ENCODE results near the gene C2CD4D. TPM values are rescaled to one million over a fixed set of nuclear protein-coding genes. Genes with fewer than 3 reads are reported as not detected.

C2CD4D gene
- total RNA-seq, 1 experiment from 2014 or later: 0.79 TPM

DNA sequence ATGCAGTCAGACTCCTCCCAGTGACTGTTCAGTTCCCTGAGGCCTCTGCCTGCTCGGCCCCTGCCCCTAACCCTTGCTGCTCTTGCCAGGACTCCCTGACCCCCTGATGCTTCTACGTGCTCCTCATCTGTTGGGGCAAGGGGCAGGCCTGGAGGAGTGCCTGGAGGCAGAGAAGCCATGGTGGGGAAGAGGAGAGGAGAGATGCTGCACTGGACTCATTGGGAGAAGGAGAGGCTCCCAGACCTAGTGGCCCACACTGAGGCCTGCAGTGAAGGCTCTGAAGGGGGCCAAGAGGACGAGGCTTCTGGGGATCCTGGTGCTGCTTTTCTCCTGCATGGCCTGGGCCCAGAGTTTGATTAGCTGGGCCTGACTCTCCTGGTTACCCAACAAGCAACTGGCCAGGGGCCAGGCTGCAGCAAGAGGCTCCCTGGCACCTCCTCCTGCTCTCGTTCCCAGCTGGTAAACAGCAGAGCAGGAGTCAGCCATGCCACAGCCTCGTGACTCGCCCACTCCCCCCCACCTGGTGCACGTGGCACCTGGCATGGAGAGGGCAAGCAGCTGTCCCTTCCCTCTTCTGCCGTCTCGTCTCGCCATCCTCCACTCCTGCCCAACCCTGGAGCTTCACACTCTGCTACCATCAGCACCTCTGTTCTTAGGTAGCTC lies 7.2 kb downstream of the C2CD4D start:
- Histone ChIP-seq H3K9ac (ENCODE audit: extremely low read depth, insufficient read length, low read length) (no peak overlapping the region), H3K56ac (ENCODE audit: insufficient read length, low read depth, low read length) (no peak overlapping the region), H3T11ph (ENCODE audit: low read length) (no peak overlapping the region), H4K20me1 (ENCODE audit: control insufficient read depth, insufficient read depth, insufficient read length) (no peaks in the 10 kb centered on the region), H2AK5ac (ENCODE audit: insufficient read length, low read length) (no peak overlapping the region), H3K9me3 (ENCODE audit: control insufficient read depth, low read depth, low read length) (no peaks in the 10 kb centered on the region), H2BK12ac (ENCODE audit: insufficient read length, low read depth, low read length) (no peak overlapping the region), H3K18ac (ENCODE audit: insufficient read length, low read depth, low read length) (no peak overlapping the region), H3K23ac (ENCODE audit: insufficient read length, low read depth, low read length) (no peak overlapping the region), H3K4me1 (ENCODE audit: insufficient read depth, low read length) (peaks cover 14% of the 10 kb centered on the region; the same call in 1 of the 2 replicates), H2AFZ (ENCODE audit: low read length) (no peak overlapping the region), H2BK5ac (ENCODE audit: insufficient read length, low read length) (no peak overlapping the region), H3K23me2 (ENCODE audit: insufficient read length, low read depth, low read length, poor library complexity, severe bottlenecking) (peaks cover under 1% of the 10 kb centered on the region), H3K4ac (ENCODE audit: low read depth, low read length) (no peak overlapping the region), H3K79me1 (ENCODE audit: insufficient read depth, low read depth, low read length, poor library complexity, severe bottlenecking) (no peaks in the 10 kb centered on the region), H2BK20ac (ENCODE audit: low read depth, low read length, poor library complexity, severe bottlenecking) (no peak overlapping the region), H2BK120ac (ENCODE audit: low read depth, low read length, poor library complexity, severe bottlenecking) (no peak overlapping the region), H4K8ac (replicated peaks; ENCODE audit: insufficient read length, low read depth, low read length) (no peak overlapping the region), H2BK15ac (ENCODE audit: low read depth, low read length) (no peak overlapping the region), H3K79me2 (ENCODE audit: insufficient read depth, low read length) (no peaks in the 10 kb centered on the region), H4K5ac (ENCODE audit: insufficient read length, low read depth, low read length) (no peak overlapping the region), H3K14ac (ENCODE audit: insufficient read depth, low read length) (no peak overlapping the region), H4K91ac (ENCODE audit: insufficient read length, low read depth, low read length) (no peak overlapping the region), H3K27me3 (ENCODE audit: insufficient read depth, low read length) (peaks cover 4% of the 10 kb centered on the region; the same call in 1 of the 2 replicates), H3K4me2 (ENCODE audit: insufficient read depth, insufficient read length, low read length) (no peak overlapping the region), H3K27ac (ENCODE audit: insufficient read length, low read depth, low read length) (no peak overlapping the region)
- peaks cover 16% of the 10 kb centered on the region for H3K27me3 Mint-ChIP-seq (ENCODE audit: low read depth)
- no peak for DNase-seq
- H3K36me3 Mint-ChIP-seq (ENCODE audit: insufficient read depth in 1 of 3, low read depth in 3 of 3): no peaks in the 10 kb centered on the region
- no CpG with 5 or more reads among the region's 10 CpGs for WGBS (ENCODE audit: extremely low coverage, insufficient read length, low lambda C conversion rate)
- peak overlapping the region in 2 of 3 experiments; percentile 7 to 40; a peak in 2 of 7 replicates for H3K27ac Mint-ChIP-seq
- H3K4me3 Mint-ChIP-seq: no peak overlapping the region
- no peaks in the 10 kb centered on the region for H3K9me3 Mint-ChIP-seq
- peaks cover 37 to 49% of the 10 kb centered on the region in 2 experiments for H3K4me1 Mint-ChIP-seq
- TF ChIP-seq, protein P1, sequence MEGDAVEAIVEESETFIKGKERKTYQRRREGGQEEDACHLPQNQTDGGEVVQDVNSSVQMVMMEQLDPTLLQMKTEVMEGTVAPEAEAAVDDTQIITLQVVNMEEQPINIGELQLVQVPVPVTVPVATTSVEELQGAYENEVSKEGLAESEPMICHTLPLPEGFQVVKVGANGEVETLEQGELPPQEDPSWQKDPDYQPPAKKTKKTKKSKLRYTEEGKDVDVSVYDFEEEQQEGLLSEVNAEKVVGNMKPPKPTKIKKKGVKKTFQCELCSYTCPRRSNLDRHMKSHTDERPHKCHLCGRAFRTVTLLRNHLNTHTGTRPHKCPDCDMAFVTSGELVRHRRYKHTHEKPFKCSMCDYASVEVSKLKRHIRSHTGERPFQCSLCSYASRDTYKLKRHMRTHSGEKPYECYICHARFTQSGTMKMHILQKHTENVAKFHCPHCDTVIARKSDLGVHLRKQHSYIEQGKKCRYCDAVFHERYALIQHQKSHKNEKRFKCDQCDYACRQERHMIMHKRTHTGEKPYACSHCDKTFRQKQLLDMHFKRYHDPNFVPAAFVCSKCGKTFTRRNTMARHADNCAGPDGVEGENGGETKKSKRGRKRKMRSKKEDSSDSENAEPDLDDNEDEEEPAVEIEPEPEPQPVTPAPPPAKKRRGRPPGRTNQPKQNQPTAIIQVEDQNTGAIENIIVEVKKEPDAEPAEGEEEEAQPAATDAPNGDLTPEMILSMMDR (conservative IDR thresholded peaks at IDR 0.05): no peak

Measured in H9 (cell line).